OCI-LY7 (cell line): Measurements from ENCODE around the gene ICA1L.
"Not testable (repeated sequence)": the region's sequence is repeated elsewhere in the genome, so short reads cannot be mapped to it uniquely, and the experiment has no call there.

ENCODE experiments used
- EZH2phosphoT487 ChIP-seq: fragments of 200-600 bp; sonication (generic); IDR thresholded peaks from 2 replicates; pipeline ENCODE4 v1.6.1; 2018; ENCODE audit warnings: low read depth, borderline replicate concordance, mild to moderate bottlenecking, mixed run types, antibody characterized with exemption, low read length, moderate library complexity, mixed read lengths
- TF ChIP-seq, protein P1 (sequence below): fragments of 200-600 bp; sonication (generic); conservative IDR thresholded peaks from 2 replicates; pipeline ENCODE4 v1.5.1; 2014; ENCODE audit warnings: mild to moderate bottlenecking, antibody characterized with exemption, low read length, moderate library complexity, mixed read lengths

DNA sequence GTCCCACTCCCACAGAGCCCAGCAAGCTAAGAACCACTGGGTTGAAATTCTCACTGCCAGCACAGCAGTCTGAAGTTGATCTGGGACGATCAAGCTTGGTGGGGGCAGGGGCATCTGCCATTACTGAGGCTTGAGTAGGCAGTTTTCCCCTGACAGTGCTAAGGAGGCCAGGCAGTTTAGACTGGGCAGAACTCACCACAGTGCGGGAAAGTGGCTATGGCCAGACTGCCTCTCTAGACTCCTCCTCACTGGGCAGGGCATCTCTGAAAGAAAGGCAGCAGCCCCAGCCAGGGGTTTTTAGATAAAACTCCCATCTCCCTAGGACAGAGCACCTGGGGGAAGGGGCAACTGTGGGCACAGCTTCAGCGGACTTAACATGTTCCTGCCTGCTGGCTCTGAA is 22.2 kb downstream of the ICA1L start:
- TF ChIP-seq, protein P1, sequence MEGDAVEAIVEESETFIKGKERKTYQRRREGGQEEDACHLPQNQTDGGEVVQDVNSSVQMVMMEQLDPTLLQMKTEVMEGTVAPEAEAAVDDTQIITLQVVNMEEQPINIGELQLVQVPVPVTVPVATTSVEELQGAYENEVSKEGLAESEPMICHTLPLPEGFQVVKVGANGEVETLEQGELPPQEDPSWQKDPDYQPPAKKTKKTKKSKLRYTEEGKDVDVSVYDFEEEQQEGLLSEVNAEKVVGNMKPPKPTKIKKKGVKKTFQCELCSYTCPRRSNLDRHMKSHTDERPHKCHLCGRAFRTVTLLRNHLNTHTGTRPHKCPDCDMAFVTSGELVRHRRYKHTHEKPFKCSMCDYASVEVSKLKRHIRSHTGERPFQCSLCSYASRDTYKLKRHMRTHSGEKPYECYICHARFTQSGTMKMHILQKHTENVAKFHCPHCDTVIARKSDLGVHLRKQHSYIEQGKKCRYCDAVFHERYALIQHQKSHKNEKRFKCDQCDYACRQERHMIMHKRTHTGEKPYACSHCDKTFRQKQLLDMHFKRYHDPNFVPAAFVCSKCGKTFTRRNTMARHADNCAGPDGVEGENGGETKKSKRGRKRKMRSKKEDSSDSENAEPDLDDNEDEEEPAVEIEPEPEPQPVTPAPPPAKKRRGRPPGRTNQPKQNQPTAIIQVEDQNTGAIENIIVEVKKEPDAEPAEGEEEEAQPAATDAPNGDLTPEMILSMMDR = not testable (repeated sequence)
- TF ChIP-seq EZH2phosphoT487 = not testable (repeated sequence)
